MM.1S (cell line): ENCODE measurements around the gene HJURP.

Experiments
- DNase-seq: peaks from one replicate; pipeline ENCODE4 v3.0.0-alpha.2; 2015
- H2AFZ ChIP-seq: fragments of 300-600 bp; sonication (generic); 2 replicates; pipeline ENCODE4 v1.6.0; 2016; ENCODE audit warnings: antibody characterized with exemption, low read length
- H3F3A ChIP-seq: fragments of 300-600 bp; sonication (generic); 2 replicates; pipeline ENCODE4 v1.6.1; 2016; ENCODE audit warnings: mild to moderate bottlenecking, antibody characterized with exemption, low read length, moderate library complexity, mixed read lengths; ENCODE audit not compliant: insufficient read depth
- H3K27ac ChIP-seq: fragments of 300-600 bp; sonication (generic); 2 replicates; pipeline ENCODE4 v1.5.1; 2016; ENCODE audit warnings: mild to moderate bottlenecking, low read length
- H3K27me3 ChIP-seq: fragments of 300-600 bp; sonication (generic); replicated peaks from 2 replicates; pipeline ENCODE4 v1.6.0; 2016; ENCODE audit warnings: low read length; ENCODE audit not compliant: insufficient read depth
- H3K36me3 ChIP-seq: fragments of 300-600 bp; sonication (generic); replicated peaks from 2 replicates; pipeline ENCODE4 v1.6.1; 2016; ENCODE audit warnings: mild to moderate bottlenecking, low read length, mixed read lengths; ENCODE audit not compliant: insufficient read depth
- H3K4me1 ChIP-seq: fragments of 300-600 bp; sonication (generic); 2 replicates; pipeline ENCODE4 v1.6.1; 2016; ENCODE audit warnings: low read length, mixed read lengths
- H3K4me2 ChIP-seq: fragments of 300-600 bp; sonication (generic); 2 replicates; pipeline ENCODE4 v1.6.0; 2016; ENCODE audit warnings: low read depth, low read length
- H3K4me3 ChIP-seq: fragments of 300-600 bp; sonication (generic); 2 replicates; pipeline ENCODE4 v1.5.1; 2016; ENCODE audit warnings: low read length, mixed read lengths
- H3K79me2 ChIP-seq: fragments of 300-600 bp; sonication (generic); 2 replicates; pipeline ENCODE4 v1.6.1; 2016; ENCODE audit warnings: mixed run types, low read length, mixed read lengths
- H3K9ac ChIP-seq: fragments of 300-600 bp; sonication (generic); 2 replicates; pipeline ENCODE4 v1.6.1; 2016; ENCODE audit warnings: low read length, mixed read lengths
- H3K9me2 ChIP-seq: fragments of 300-600 bp; sonication (generic); replicated peaks from 2 replicates; pipeline ENCODE4 v1.6.1; 2016; ENCODE audit warnings: mild to moderate bottlenecking, low read length, mixed read lengths; ENCODE audit not compliant: insufficient read depth
- H3K9me3 ChIP-seq: fragments of 300-600 bp; sonication (generic); replicated peaks from 2 replicates; pipeline ENCODE4 v1.6.1; 2016; ENCODE audit warnings: mild to moderate bottlenecking, low read length, mixed read lengths; ENCODE audit not compliant: insufficient read depth
- H4K20me1 ChIP-seq: fragments of 300-600 bp; sonication (generic); 2 replicates; pipeline ENCODE4 v1.6.1; 2016; ENCODE audit warnings: mild to moderate bottlenecking, low read length, moderate library complexity, mixed read lengths; ENCODE audit not compliant: insufficient read depth
- CTCF ChIP-seq: fragments of 300-600 bp; sonication (generic); IDR thresholded peaks from 2 replicates; pipeline ENCODE4 v1.5.1; 2016; ENCODE audit warnings: antibody characterized with exemption, low read length, mixed read lengths
- EZH2 ChIP-seq: fragments of 300-600 bp; sonication (generic); optimal IDR thresholded peaks from 2 replicates; pipeline ENCODE3; 2017; ENCODE audit warnings: low read depth, mild to moderate bottlenecking, antibody characterized with exemption, low read length, mixed read lengths
- EZH2phosphoT487 ChIP-seq: fragments of 300-600 bp; sonication (generic); IDR thresholded peaks from 2 replicates; pipeline ENCODE4 v1.6.1; 2018; ENCODE audit warnings: antibody characterized with exemption, low read length

The HJURP gene

GRCh38 chr2:233837694-233838229 lies 16.6 kb downstream of the HJURP start:
- no peak overlapping the region for H2AFZ ChIP-seq
- H3K9me2 ChIP-seq = no peaks in the 10 kb centered on the region
- no peak overlapping the region for H3K4me3 ChIP-seq
- H3F3A ChIP-seq = peaks cover 3% of the 10 kb centered on the region; the same call in 1 of the 2 replicates
- H3K79me2 ChIP-seq = peaks cover 59% of the 10 kb centered on the region
- no peaks in the 10 kb centered on the region for H3K27me3 ChIP-seq
- no peak for TF ChIP-seq CTCF
- TF ChIP-seq EZH2phosphoT487 = no peak
- no peak for TF ChIP-seq EZH2
- no peaks in the 10 kb centered on the region for H3K4me1 ChIP-seq
- H3K36me3 ChIP-seq = peaks cover 25% of the 10 kb centered on the region; the same call in 1 of the 2 replicates
- H3K9me3 ChIP-seq = no peaks in the 10 kb centered on the region
- no peak for DNase-seq
- peaks cover 5% of the 10 kb centered on the region; the same call in 1 of the 2 replicates for H4K20me1 ChIP-seq
- no peak overlapping the region for H3K4me2 ChIP-seq
- H3K27ac ChIP-seq = no peak overlapping the region
- no peak overlapping the region for H3K9ac ChIP-seq

- Histone ChIP-seq H3K9ac (no peak overlapping the region), H3K4me1 (no peaks in the 10 kb centered on the region), H3K4me3 (no peak overlapping the region), H3K36me3 (peaks cover 15% of the 10 kb centered on the region; the same call in 1 of the 2 replicates), H3K79me2 (peaks cover 45% of the 10 kb centered on the region), H3K9me3 (no peaks in the 10 kb centered on the region), H3K27me3 (no peaks in the 10 kb centered on the region), H3F3A (peaks cover 3% of the 10 kb centered on the region; the same call in 1 of the 2 replicates), H3K9me2 (no peaks in the 10 kb centered on the region), H4K20me1 (peaks cover 5% of the 10 kb centered on the region; the same call in 1 of the 2 replicates), H3K27ac (no peak overlapping the region), H3K4me2 (no peak overlapping the region), H2AFZ (no peak overlapping the region)
- DNase-seq = no peak
- TF ChIP-seq CTCF = no peak
- no peak for TF ChIP-seq EZH2
- TF ChIP-seq EZH2phosphoT487 = no peak
Observed at GRCh38 chr2:233836359-233836758, 18.0 kb downstream of the HJURP start.

GRCh38 chr2:233835230-233836186 lies 18.8 kb downstream of the HJURP start:
- Histone ChIP-seq H3K79me2 (peaks cover 37% of the 10 kb centered on the region), H3F3A (peaks cover 3% of the 10 kb centered on the region; the same call in 1 of the 2 replicates)

More at GRCh38 chr2:233835230-233836186, 18.8 kb downstream of the HJURP start:
- H2AFZ ChIP-seq = no peak overlapping the region
- no peak for DNase-seq
- no peak overlapping the region for H3K4me2 ChIP-seq
- H3K36me3 ChIP-seq = peaks cover 6% of the 10 kb centered on the region; the same call in 1 of the 2 replicates
- no peak overlapping the region for H3K9ac ChIP-seq
- no peaks in the 10 kb centered on the region for H3K9me3 ChIP-seq
- H4K20me1 ChIP-seq = peaks cover 5% of the 10 kb centered on the region; the same call in 1 of the 2 replicates
- no peaks in the 10 kb centered on the region for H3K4me1 ChIP-seq
- no peaks in the 10 kb centered on the region for H3K27me3 ChIP-seq
- H3K4me3 ChIP-seq = no peak overlapping the region
- H3K9me2 ChIP-seq = no peaks in the 10 kb centered on the region
- no peak overlapping the region for H3K27ac ChIP-seq
- no peak for TF ChIP-seq EZH2
- TF ChIP-seq EZH2phosphoT487 = no peak
- no peak for TF ChIP-seq CTCF
